ENCODE data around the gene NSUN6.

DNA sequence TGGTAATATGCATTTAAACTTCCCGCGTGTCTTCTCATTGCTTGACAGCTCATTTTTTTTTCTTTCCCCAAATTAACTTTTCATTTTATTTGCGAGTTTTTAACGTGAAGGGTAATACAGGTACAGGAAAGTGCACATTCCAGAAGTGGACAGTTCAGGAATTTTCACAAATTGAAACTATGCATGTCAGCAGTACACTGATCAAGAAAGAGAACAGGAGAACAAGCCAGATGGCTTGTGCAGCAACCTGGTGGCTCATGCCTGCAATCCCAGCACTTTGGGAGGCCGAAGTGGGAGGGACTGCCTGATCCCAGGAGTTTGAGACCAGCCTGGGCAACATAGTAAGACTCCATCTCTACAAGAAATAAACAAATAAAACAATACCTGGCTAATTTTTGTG is 36.3 kb upstream of the NSUN6 start:
- TF ChIP-seq EZH2 (IDR thresholded peaks at IDR 0.05; ENCODE audit: low read length): no peak
- TF ChIP-seq, protein P1, sequence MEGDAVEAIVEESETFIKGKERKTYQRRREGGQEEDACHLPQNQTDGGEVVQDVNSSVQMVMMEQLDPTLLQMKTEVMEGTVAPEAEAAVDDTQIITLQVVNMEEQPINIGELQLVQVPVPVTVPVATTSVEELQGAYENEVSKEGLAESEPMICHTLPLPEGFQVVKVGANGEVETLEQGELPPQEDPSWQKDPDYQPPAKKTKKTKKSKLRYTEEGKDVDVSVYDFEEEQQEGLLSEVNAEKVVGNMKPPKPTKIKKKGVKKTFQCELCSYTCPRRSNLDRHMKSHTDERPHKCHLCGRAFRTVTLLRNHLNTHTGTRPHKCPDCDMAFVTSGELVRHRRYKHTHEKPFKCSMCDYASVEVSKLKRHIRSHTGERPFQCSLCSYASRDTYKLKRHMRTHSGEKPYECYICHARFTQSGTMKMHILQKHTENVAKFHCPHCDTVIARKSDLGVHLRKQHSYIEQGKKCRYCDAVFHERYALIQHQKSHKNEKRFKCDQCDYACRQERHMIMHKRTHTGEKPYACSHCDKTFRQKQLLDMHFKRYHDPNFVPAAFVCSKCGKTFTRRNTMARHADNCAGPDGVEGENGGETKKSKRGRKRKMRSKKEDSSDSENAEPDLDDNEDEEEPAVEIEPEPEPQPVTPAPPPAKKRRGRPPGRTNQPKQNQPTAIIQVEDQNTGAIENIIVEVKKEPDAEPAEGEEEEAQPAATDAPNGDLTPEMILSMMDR (optimal IDR thresholded peaks at IDR 0.05 in 1 of 3, IDR thresholded peaks at IDR 0.05 in 1 of 3, conservative IDR thresholded peaks at IDR 0.05 in 1 of 3; ENCODE audit: extremely low read depth in 1 of 3, insufficient read depth in 2 of 3, low read length in 3 of 3): no peak
